Fibroblast of mammary gland (primary cell): ENCODE data around the gene ARMCX5.
A peak's percentile ranks its signal among the peaks of the same experiment; 100 is the strongest.

Experiments
- DNase-seq: peaks from one replicate; pipeline ENCODE4 v3.0.0-alpha.2; 2010; ENCODE audit warnings: low read depth
- H3K4me3 ChIP-seq: 2 replicates; pipeline ENCODE4 v1.5.1; 2011; ENCODE audit warnings: low read depth, mild to moderate bottlenecking, low read length, moderate library complexity; ENCODE audit not compliant: control insufficient read depth
- CTCF ChIP-seq: conservative IDR thresholded peaks from 2 replicates; pipeline ENCODE4 v1.5.1; 2011; ENCODE audit warnings: low read depth, low read length, inconsistent platforms; ENCODE audit not compliant: control insufficient read depth, insufficient read depth

ARMCX5 gene

GRCh38 chrX:102599084-102599950 lies at the start of gene ARMCX5:
ARMCX5 (plus strand) TSS chrX:102599515; CDS start chrX:102602142, 2,627 bp downstream.
- DNase-seq = peak; percentile 88
- H3K4me3 ChIP-seq = peak within 1 kb of the TSS; percentile 83
- TF ChIP-seq CTCF = no peak

GRCh38 chrX:102558607-102559006 lies 40.7 kb upstream of the ARMCX5 start:
- H3K4me3 ChIP-seq = no peak overlapping the region
- no peak for TF ChIP-seq CTCF

GRCh38 chrX:102560423-102561068 lies 38.8 kb upstream of the ARMCX5 start:
- DNase-seq = no peak

More at GRCh38 chrX:102558607-102559006, 40.7 kb upstream of the ARMCX5 start:
- no peak for DNase-seq

GRCh38 chrX:102580891-102581290 lies 18.4 kb upstream of the ARMCX5 start:
- no peak for DNase-seq
- no peak overlapping the region for H3K4me3 ChIP-seq
- no peak for TF ChIP-seq CTCF

More at GRCh38 chrX:102560423-102561068, 38.8 kb upstream of the ARMCX5 start:
- no peak overlapping the region for H3K4me3 ChIP-seq
- no peak for TF ChIP-seq CTCF

- no peak overlapping the region for H3K4me3 ChIP-seq
- DNase-seq = no peak
- TF ChIP-seq CTCF = no peak
Measured at GRCh38 chrX:102593367-102593766, 5.9 kb upstream of the ARMCX5 start.

- peak; percentile 47 for DNase-seq
- no peak for TF ChIP-seq CTCF
- H3K4me3 ChIP-seq = peak overlapping the region; percentile 83
Measured at GRCh38 chrX:102599951-102600579, 750 bp downstream of the ARMCX5 start.
